Aortic smooth muscle cell (primary cell): ENCODE measurements around the gene LIG1. TPM values are rescaled to one million over a fixed set of nuclear protein-coding genes. Genes with fewer than 3 reads are reported as not detected.

Experiments used
- total RNA-seq: library from RNA; depleted of rRNA; stranded (reverse); fragments of >200 nt; gene quantifications from 2 replicates; pipeline ENCODE4 v1.2.3, GENCODE V29; 2014

The LIG1 gene
- 27.2 and 52.7 TPM in 2 replicates for total RNA-seq

GRCh38 chr19:48169939-48170803, at the start of gene LIG1, which contains the start of gene ZSWIM9:
TSS of gene LIG1 (minus strand) at chr19:48170344. CDS start at chr19:48165566, 4,778 bp downstream.
TSS of gene ZSWIM9 (plus strand) at chr19:48170680. CDS start at chr19:48171803, 1,123 bp downstream.

DNA sequence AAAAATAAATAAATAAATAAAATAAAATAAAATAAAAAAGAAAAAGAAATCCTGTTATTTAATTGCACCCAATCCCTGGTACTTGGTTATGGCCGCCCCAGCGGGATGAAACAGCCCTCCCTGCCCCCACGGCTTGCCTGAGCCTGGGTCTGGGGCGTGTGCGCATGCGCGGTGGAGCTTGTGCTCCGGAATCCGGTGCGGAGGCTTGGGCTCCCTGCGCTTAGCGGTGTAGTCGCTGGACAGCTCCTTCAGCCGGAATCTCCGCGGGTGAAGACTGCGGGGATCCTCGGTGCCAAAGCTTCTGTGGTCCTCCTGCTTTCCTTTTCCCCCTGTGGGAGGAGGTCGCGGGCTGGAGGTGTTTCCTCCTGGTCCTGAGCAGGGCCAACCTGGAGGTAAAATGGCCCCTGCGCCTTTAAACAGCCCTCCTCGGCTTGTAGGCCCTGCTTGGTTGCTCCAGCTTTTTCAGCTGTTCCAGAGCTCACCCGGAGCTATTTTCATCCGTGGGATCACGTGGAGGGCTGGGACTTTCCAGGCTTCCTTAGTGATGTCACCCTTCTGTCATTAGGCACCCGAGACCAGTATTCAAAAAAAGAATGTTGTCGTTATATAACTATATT, 59.7 kb downstream of the LIG1 start, which contains the start of gene PLA2G4C:
TSS of gene PLA2G4C (minus strand) at position 468 of the 617 bp plus-strand sequence. CDS start 4,288 bp downstream, outside the sequence.

Other genes starting within 250 kb of the LIG1 start
- not detected in 2 replicates for gene BSPH1, start 178.2 kb downstream of the LIG1 start, total RNA-seq
- not detected in 2 replicates for gene ELSPBP1, start 175.7 kb downstream of the LIG1 start, total RNA-seq
- not detected in 2 replicates for gene CABP5, start 126.3 kb downstream of the LIG1 start, total RNA-seq
- 22.1 and 57.8 TPM in 2 replicates for gene PLA2G4C, start 59.5 kb downstream of the LIG1 start, total RNA-seq
- 1.4 and 2.1 TPM in 2 replicates for gene ZSWIM9, start 336 bp upstream of the LIG1 start, total RNA-seq
- gene CARD8, start 85.6 kb upstream of the LIG1 start, total RNA-seq = 16.5 and 20.0 TPM in 2 replicates
- 0.13 and 0.37 TPM in 2 replicates for gene ZNF114, start 99.7 kb upstream of the LIG1 start, total RNA-seq
- 427 and 575 TPM in 2 replicates for gene EMP3, start 155.2 kb upstream of the LIG1 start, total RNA-seq
- 3.4 and 4.2 TPM in 2 replicates for gene TMEM143, start 193.6 kb upstream of the LIG1 start, total RNA-seq
- not detected in 2 replicates for gene SYNGR4, start 194.0 kb upstream of the LIG1 start, total RNA-seq
- 46.0 and 66.4 TPM in 2 replicates for gene KDELR1, start 221.2 kb upstream of the LIG1 start, total RNA-seq
- gene GRIN2D, start 223.3 kb upstream of the LIG1 start, total RNA-seq = under 0.01 and 0.12 TPM in 2 replicates